CD14-positive monocyte (primary cell): ENCODE data around the gene SOX5. TPM values are rescaled to one million over a fixed set of nuclear protein-coding genes. Genes with fewer than 3 reads are reported as not detected.

Source experiments
- DNase-seq, 3 donors: peaks; one replicate each; pipeline ENCODE4 v3.0.0-alpha.2; 2011 to 2022
- H2AFZ ChIP-seq: 2 replicates; pipeline ENCODE4 v1.6.0; 2012; ENCODE audit warnings: mild to moderate bottlenecking, low read depth, low read length, inconsistent platforms; ENCODE audit not compliant: insufficient read depth, poor library complexity, severe bottlenecking
- H3K27ac ChIP-seq, 2 donors: 1 replicate in 1 of 2; 2 replicates in 1 of 2; pipeline ENCODE4 v1.5.1; 2012 to 2013; ENCODE audit warnings: low read length in 2 of 2, control low read depth in 1 of 2, inconsistent platforms in 1 of 2, low read depth in 1 of 2, mild to moderate bottlenecking in 1 of 2
- H3K27me3 ChIP-seq, 2 donors: one replicate each; pipeline versions ENCODE4 v1.6.0 to v1.6.1; 2011 to 2013; ENCODE audit warnings: low read length in 2 of 2; ENCODE audit not compliant: control insufficient read depth in 2 of 2, insufficient read depth in 2 of 2
- H3K36me3 ChIP-seq, 2 donors: replicated peaks in 1 of 2; 1 replicate in 1 of 2; 2 replicates in 1 of 2; pipeline versions ENCODE4 v1.5.1 to v1.6.1; 2012 to 2013; ENCODE audit warnings: low read length in 2 of 2, control low read depth in 1 of 2, inconsistent platforms in 1 of 2, mild to moderate bottlenecking in 1 of 2; ENCODE audit not compliant: insufficient read depth in 2 of 2, control insufficient read depth in 1 of 2
- H3K4me1 ChIP-seq, 2 donors: 1 replicate in 1 of 2; 2 replicates in 1 of 2; pipeline versions ENCODE4 v1.5.1 to v1.6.1; 2012 to 2013; ENCODE audit warnings: low read length in 2 of 2, control low read depth in 1 of 2, inconsistent platforms in 1 of 2, mild to moderate bottlenecking in 1 of 2, moderate library complexity in 1 of 2; ENCODE audit not compliant: insufficient read depth in 2 of 2, control insufficient read depth in 1 of 2
- H3K4me2 ChIP-seq: replicated peaks from 2 replicates; pipeline ENCODE3; 2012; ENCODE audit warnings: low read length, moderate library complexity, mild to moderate bottlenecking; ENCODE audit not compliant: poor library complexity, severe bottlenecking; ENCODE audit errors: extremely low read depth
- H3K4me3 ChIP-seq, 3 experiments: fragments of 200-600 bp in 1 of 3; sonication (generic) in 1 of 3; replicated peaks in 1 of 3; 1 replicate in 2 of 3; 2 replicates in 1 of 3; pipeline ENCODE4 v1.5.1; 2011 to 2013; ENCODE audit warnings: low read length in 3 of 3, mild to moderate bottlenecking in 3 of 3, control low read depth in 2 of 3, low read depth in 2 of 3, inconsistent platforms in 1 of 3, moderate library complexity in 1 of 3
- H3K79me2 ChIP-seq: 2 replicates; pipeline ENCODE4 v1.6.0; 2012; ENCODE audit warnings: mild to moderate bottlenecking, control low read depth, inconsistent platforms, low read length, moderate library complexity; ENCODE audit not compliant: insufficient read depth
- H3K9ac ChIP-seq: 2 replicates; pipeline ENCODE4 v1.6.0; 2017; ENCODE audit warnings: low read length, mild to moderate bottlenecking; ENCODE audit not compliant: insufficient read depth, poor library complexity, severe bottlenecking
- H3K9me3 ChIP-seq, 2 donors: replicated peaks in 1 of 2; 1 replicate in 1 of 2; 2 replicates in 1 of 2; pipeline versions ENCODE4 v1.5.1 to v1.6.1; 2012 to 2013; ENCODE audit warnings: low read length in 2 of 2, control low read depth in 1 of 2; ENCODE audit not compliant: control insufficient read depth in 1 of 2, insufficient read depth in 1 of 2
- H4K20me1 ChIP-seq: 2 replicates; pipeline ENCODE4 v1.6.0; 2012; ENCODE audit warnings: mild to moderate bottlenecking, low read length, control low read depth, moderate library complexity; ENCODE audit not compliant: insufficient read depth
- H3K27ac Mint-ChIP-seq, 7 donors: one replicate each; pipeline ENCODE4 v1.8.0; 2020; ENCODE audit warnings: mild to moderate bottlenecking in 7 of 7, mixed read lengths in 7 of 7, moderate library complexity in 6 of 7, inconsistent platforms in 2 of 7
- H3K27me3 Mint-ChIP-seq, 3 donors: one replicate each; pipeline ENCODE4 v1.8.0; 2021 to 2022; ENCODE audit warnings: low read depth in 3 of 3, mild to moderate bottlenecking in 3 of 3, mixed read lengths in 3 of 3, moderate library complexity in 3 of 3, inconsistent platforms in 1 of 3
- H3K36me3 Mint-ChIP-seq, 2 donors: one replicate each; pipeline ENCODE4 v1.8.0; 2020; ENCODE audit warnings: mixed read lengths in 2 of 2, inconsistent platforms in 1 of 2, mild to moderate bottlenecking in 1 of 2
- H3K4me1 Mint-ChIP-seq: one replicate; pipeline ENCODE4 v1.8.0; 2020; ENCODE audit warnings: mild to moderate bottlenecking, mixed read lengths
- H3K4me3 Mint-ChIP-seq, 2 donors: one replicate each; pipeline ENCODE4 v1.8.0; 2020; ENCODE audit warnings: mild to moderate bottlenecking in 2 of 2, mixed read lengths in 2 of 2, moderate library complexity in 1 of 2
- H3K9me3 Mint-ChIP-seq, 7 donors: one replicate each; pipeline ENCODE4 v1.8.0; 2020 to 2022; ENCODE audit warnings: mixed read lengths in 7 of 7, mild to moderate bottlenecking in 6 of 7, moderate library complexity in 6 of 7, inconsistent platforms in 2 of 7
- WGBS: methylation state at CpG from one replicate; pipeline ENCODE4 v1.1.5; 2013; ENCODE audit warnings: missing lambda C conversion rate; ENCODE audit not compliant: insufficient coverage; 5-methylcytosine and 5-hydroxymethylcytosine counted together
- intact Hi-C, 2 donors: fragments of 100-400 bp; cut with micrococcal nuclease; formaldehyde crosslinking; loops; one replicate each; pipeline versions ENCODE4 v1.15.0 to v1.15.1; 2023
- polyA plus RNA-seq, 3 donors: library from polyadenylated mRNA; depleted of rRNA in 1 of 3; unstranded in 2 of 3; stranded (reverse) in 1 of 3; fragments of 300-500 nt in 2 of 3; fragments of >200 nt in 1 of 3; fragmentation: Illumina TruSeq in 2 of 3; gene quantifications; 1 replicate in 2 of 3; 2 replicates in 1 of 3; pipeline ENCODE4 v1.2.3, GENCODE V29; 2012 to 2021
- TF ChIP-seq, protein P1 (sequence below): fragments of 200-600 bp; IDR thresholded peaks from one replicate; pipeline ENCODE4 v1.8.0; 2022; ENCODE audit warnings: antibody characterized with exemption, mild to moderate bottlenecking

SOX5 gene
- polyA plus RNA-seq, 3 donors, result not detected

DNA sequence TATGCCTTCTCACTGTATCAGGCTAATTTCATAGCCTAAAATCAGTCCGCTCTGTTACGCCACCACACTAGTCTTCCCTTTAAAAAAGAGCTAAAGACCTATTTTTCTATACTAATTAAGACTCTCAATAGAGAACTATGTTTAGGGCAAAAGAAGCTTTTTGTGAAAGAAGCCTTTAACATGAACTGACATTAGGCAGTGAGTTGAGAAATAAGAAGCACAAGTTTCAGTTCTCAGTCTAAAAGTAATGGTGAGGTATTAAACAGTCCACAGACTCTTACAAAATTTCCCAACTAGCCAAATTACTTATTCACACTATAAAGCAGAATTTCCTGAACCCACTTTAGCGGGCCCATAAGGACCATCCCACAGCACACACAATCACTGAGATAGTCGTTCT lies 93.7 kb downstream of the SOX5 start:
- Histone ChIP-seq H3K4me3 (no peak overlapping the region), H2AFZ (no peak overlapping the region), H3K4me2 (no peak overlapping the region), H3K27me3 (no peaks in the 10 kb centered on the region), H3K4me1 (no peaks in the 10 kb centered on the region), H3K9ac (no peak overlapping the region), H3K9me3 (peaks cover 6 to 8% of the 10 kb centered on the region in 2 donors), H3K79me2 (no peaks in the 10 kb centered on the region), H3K36me3 (no peaks in the 10 kb centered on the region), H3K27ac (no peak overlapping the region), H4K20me1 (no peaks in the 10 kb centered on the region)
- H3K4me1 Mint-ChIP-seq, result no peaks in the 10 kb centered on the region
- no peaks in the 10 kb centered on the region for H3K36me3 Mint-ChIP-seq
- TF ChIP-seq, protein P1, sequence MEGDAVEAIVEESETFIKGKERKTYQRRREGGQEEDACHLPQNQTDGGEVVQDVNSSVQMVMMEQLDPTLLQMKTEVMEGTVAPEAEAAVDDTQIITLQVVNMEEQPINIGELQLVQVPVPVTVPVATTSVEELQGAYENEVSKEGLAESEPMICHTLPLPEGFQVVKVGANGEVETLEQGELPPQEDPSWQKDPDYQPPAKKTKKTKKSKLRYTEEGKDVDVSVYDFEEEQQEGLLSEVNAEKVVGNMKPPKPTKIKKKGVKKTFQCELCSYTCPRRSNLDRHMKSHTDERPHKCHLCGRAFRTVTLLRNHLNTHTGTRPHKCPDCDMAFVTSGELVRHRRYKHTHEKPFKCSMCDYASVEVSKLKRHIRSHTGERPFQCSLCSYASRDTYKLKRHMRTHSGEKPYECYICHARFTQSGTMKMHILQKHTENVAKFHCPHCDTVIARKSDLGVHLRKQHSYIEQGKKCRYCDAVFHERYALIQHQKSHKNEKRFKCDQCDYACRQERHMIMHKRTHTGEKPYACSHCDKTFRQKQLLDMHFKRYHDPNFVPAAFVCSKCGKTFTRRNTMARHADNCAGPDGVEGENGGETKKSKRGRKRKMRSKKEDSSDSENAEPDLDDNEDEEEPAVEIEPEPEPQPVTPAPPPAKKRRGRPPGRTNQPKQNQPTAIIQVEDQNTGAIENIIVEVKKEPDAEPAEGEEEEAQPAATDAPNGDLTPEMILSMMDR, result no peak
- no peak overlapping the region for H3K4me3 Mint-ChIP-seq
- H3K27ac Mint-ChIP-seq, result no peak overlapping the region
- DNase-seq, result no peak
- intact Hi-C loops, result no loop called here
- no CpG with 5 or more reads among the region's 4 CpGs for WGBS
- peaks cover 4 to 12% (median 8%) of the 10 kb centered on the region in 7 donors for H3K9me3 Mint-ChIP-seq
- peaks cover 0 to 4% (median 0%) of the 10 kb centered on the region in 3 donors for H3K27me3 Mint-ChIP-seq

- Histone ChIP-seq H2AFZ (no peak overlapping the region), H3K4me1 (no peaks in the 10 kb centered on the region), H3K36me3 (no peaks in the 10 kb centered on the region), H3K9me3 (peaks cover 6 to 7% of the 10 kb centered on the region in 2 donors), H3K27ac (no peak overlapping the region), H3K27me3 (no peaks in the 10 kb centered on the region), H3K4me2 (no peak overlapping the region), H4K20me1 (no peaks in the 10 kb centered on the region), H3K9ac (no peak overlapping the region), H3K4me3 (no peak overlapping the region), H3K79me2 (no peaks in the 10 kb centered on the region)
- Mint-ChIP-seq H3K4me1 (no peaks in the 10 kb centered on the region), H3K4me3 (no peak overlapping the region), H3K27me3 (peaks cover 0 to 2% (median 0%) of the 10 kb centered on the region in 3 donors), H3K9me3 (peaks cover 3 to 12% (median 4%) of the 10 kb centered on the region in 7 donors), H3K27ac (no peak overlapping the region), H3K36me3 (no peaks in the 10 kb centered on the region)
- intact Hi-C loops, result no loop called here
- TF ChIP-seq, protein P1, result no peak
- DNase-seq, result no peak
Measured at GRCh38 chr12:23854598-23854997, 94.9 kb downstream of the SOX5 start.
